Stimulated activated CD4-positive, alpha-beta T cell treated with anti-CD3 and anti-CD28 coated beads, Interleukin-15, amount 100 ng/mL, for 1 hour (primary cell): ENCODE measurements around the gene UCN2.
"Not testable (repeated sequence)": the region's sequence is repeated elsewhere in the genome, so short reads cannot be mapped to it uniquely, and the experiment has no call there.

Source experiments
- DNase-seq, 2 donors: peaks; one replicate each; pipeline ENCODE4 v3.0.0-alpha.2; 2020; ENCODE audit warnings: low read depth in 1 of 2, low spot score in 1 of 2

Gene UCN2

DNA sequence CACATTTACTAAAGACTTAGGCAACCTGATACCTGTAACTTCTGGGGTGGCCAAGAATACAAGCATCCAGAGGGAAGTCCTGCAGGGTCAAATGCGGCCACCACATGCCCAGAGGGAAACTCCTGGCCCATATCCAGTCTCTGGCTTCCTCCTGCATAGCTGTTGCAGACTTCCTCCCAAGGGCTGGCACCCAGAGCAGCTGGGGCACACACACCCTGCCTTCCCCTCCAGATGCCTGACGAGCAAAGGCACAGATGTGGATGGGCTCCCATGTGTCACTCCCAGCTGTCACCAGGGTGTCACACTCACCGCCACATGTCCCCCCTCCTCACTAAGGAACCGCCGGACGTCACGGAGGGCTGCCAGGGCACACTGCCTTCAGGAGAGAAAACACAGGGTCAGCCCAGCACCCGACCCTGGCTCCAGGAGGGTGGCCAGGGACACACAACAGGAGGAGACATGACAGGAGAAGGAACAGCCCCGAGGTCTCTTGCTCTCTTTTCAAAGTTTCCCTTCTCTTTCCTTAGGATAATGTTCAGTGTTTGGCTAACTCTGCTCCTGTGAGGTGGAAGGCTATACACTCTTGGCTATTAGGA lies 20.2 kb downstream of the UCN2 start:
- DNase-seq, result no peak

DNA sequence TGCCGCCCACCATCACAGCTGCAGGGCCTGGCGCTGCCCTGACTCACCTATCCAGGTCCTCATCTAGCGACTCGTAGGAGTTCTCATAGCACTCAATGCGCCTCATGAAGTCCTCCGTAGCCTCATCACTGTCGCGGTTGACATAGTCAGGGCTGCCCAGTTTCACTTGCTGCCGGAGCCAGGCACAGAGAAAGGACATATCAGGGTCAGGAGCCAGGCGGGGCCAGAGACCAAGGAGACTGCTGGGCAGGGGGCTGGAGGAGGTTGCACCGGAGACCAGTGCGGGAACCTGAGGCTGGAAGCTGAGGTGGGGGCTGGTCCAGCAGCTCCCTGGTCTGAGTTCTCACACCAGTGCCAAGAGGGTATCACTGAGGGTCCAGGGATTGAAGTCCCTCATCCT lies 25.1 kb downstream of the UCN2 start:
- DNase-seq, result no peak

GRCh38 chr3:48536785-48537184 lies 26.8 kb downstream of the UCN2 start:
- no peak for DNase-seq

GRCh38 chr3:48536116-48536515 lies 27.5 kb downstream of the UCN2 start:
- no peak for DNase-seq

DNA sequence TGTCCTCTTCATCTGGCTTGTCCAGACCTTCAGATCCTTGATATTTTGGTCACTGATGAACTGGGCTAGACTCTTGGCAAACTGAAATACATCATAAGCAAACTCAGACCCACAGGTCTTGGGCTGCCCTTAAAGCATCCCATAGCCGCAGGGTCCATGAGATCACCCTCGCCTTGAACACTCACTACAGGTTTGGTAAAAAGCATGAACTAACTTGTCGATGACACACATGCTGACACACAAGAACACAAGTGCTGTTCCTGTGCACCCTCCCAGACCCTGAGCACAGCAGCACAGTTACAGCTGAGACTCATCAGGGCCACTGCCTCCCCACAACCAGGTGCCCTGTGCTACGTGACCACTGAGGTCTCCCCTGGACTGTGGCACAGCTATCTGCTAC lies 28.0 kb downstream of the UCN2 start:
- DNase-seq, result no peak

- no peak for DNase-seq
These were observed 30.6 kb downstream of the UCN2 start for GRCh38 chr3:48532977-48533337.

- DNase-seq, result no peak
These were observed 31.2 kb downstream of the UCN2 start for GRCh38 chr3:48532271-48532976.

DNA sequence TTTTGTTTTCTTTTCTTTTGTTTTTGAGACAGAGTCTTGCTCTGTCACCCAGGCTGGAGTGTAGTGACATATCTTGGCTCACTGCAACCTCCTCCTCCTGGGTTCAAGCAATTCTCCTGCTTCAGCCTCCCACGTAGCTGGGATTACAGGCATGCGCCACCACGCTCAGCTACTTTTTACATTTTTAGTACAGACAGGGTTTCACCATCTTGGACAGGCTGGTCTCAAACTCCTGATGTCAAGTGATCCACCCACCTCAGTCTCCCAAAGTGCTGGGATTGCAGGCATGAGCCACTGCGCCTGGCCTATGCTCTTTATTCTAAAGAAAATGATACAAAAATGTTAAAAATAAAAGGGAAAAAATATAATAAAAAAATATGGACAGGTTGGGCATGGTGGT lies 32.9 kb downstream of the UCN2 start:
- not testable (repeated sequence) for DNase-seq

- DNase-seq, result no peak
These were observed 34.8 kb downstream of the UCN2 start for GRCh38 chr3:48528754-48529153.

- DNase-seq, result no peak
These were observed 35.5 kb downstream of the UCN2 start for GRCh38 chr3:48528048-48528447.

- DNase-seq, result no peak
These were observed 38.6 kb downstream of the UCN2 start for GRCh38 chr3:48524970-48525369.

GRCh38 chr3:48521635-48522034 lies 41.9 kb downstream of the UCN2 start:
- no peak for DNase-seq

GRCh38 chr3:48519277-48519643 lies 44.3 kb downstream of the UCN2 start:
- no peak for DNase-seq

DNA sequence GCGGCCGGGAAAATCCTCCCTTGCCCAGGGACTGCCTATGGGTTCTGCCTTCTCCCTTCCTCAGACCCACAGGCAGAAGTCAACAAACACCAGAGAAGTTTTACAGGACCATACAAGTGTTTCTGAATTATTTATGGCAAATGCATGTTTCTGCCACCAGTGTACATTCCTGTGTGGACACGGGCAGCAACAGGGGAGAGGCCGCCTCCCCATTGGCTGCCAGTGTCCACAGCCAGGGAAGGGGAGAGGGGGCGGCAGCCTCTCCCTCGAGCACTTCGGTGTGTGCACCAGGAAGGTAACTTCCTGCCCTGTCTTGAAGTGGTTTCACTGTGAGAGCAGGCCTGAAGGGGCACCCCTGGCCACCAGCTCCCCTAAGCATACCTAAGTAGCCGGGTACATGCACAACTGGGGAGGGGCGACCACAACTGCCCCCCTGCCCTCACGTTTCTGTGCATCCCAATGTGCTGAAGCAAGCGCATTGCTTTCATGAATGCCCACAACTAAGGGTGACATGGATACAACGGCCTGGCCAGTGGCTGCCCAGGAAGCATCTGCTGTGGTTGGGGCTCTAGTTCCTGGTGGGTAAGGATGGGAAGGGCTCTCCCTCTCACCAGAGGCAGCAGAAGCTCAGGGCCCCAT lies 44.8 kb downstream of the UCN2 start:
- no peak for DNase-seq

- DNase-seq, result no peak
These were observed 45.5 kb downstream of the UCN2 start for GRCh38 chr3:48518069-48518468.

GRCh38 chr3:48516571-48516970 lies 47.0 kb downstream of the UCN2 start:
- DNase-seq, result no peak

DNA sequence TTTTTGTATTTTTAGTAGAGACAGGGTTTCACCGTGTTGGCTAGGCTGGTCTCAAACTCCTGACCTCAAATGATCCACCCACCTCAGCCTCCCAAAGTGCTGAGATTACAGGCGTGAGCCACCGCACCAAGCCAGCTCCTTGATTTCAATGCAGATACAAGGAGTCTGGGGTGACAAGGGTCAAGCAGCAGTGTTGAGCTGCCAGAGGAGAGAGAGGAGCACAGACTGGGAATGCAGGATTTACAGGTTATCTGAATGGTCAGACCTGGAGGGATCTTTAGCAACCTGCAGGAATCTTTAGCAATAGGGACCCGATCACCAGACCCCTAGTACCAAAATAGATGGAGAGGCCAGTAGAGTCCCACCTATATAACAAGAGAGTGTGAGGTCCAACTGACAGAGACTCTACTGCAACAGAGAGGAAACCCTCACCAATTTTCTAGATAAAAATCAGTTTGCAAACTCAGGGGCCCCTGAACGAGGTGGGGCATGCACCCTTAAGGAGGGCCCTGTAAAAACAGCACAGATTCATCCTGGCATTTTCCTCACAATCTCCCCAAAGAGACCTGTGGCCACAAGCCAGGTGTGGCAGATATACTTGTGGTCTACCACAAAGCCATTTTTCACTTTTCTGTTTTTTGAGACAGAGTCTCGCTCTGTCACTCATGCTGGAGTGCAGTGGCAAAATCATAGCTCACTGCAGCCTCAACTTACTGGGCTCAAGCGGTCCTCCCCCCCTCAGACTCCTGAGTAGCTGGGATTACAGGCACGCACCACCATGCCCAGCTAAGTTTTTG lies 49.0 kb downstream of the UCN2 start:
- DNase-seq, result no peak
